ENCODE data around the gene JARID2.

JARID2 gene

DNA sequence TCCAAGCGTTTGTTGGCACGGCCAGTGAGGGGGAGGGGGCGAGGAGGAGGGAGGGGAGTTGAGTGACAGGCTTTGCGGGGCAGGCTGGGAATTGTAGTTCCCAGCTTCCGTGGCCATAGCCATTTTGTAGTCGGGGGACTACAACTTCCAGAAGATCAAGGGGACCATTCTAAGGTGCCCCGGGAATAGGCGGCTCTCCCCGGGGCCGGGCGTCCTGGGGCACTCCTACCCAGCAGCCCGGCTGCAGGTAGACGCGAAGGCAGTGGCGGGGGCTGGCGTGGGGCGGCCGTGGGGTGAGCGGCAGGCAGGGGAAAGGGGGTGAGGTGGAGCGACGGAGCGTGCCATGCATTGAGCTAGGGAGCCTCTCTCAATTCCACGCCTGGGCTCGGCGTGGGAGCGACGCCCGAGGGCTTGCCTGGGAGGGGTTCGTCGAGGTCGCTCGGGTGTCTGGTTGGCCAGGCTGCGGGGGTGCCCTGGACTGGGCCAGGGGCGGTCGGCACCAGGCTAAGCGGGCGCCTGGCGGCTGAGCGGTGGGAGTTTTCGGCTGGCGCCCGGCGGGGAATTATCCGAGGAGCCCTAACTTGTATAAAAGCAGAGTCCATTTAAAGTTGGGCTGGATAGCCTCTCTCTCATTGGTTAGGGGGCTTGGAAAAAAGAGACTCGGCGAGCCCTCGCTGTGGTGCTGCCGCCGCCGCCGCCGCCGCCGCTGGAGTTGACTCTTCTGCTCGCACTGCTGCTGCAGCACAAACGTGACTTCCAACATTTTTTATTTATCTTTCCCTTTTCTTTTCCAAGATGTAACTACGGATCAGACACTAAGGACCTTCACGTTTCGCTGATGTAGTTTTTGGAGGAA, at the start of gene JARID2:
Gene JARID2, plus strand, starts transcription at position 709 of the 856 bp plus-strand sequence. CDS start 471 bp downstream, outside the sequence.
- peak; percentile 65 for FAIRE-seq
- DNase-seq (ENCODE audit: low spot score): peak; percentile 85

DNA sequence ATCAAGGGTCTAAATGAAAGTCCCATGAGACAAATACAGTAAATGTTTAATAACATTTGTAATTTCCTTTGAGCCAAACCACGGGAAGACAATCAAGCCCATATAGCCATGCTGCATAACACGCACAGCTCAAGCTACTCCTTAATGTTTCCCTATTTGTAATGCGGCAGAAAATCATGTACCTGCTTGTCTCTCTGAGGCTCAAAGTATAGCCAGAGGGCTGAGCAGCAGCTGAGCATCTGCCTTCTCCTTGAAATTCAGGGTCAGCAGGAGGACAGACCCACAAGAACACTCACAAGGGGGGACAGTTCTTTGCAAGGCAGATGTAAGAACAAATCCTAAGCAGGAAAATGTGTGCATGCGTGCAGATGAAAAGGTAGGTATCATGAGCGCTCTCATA, 45.8 kb upstream of the JARID2 start:
- FAIRE-seq (no peak), DNase-seq (ENCODE audit: low spot score) (no peak)

DNA sequence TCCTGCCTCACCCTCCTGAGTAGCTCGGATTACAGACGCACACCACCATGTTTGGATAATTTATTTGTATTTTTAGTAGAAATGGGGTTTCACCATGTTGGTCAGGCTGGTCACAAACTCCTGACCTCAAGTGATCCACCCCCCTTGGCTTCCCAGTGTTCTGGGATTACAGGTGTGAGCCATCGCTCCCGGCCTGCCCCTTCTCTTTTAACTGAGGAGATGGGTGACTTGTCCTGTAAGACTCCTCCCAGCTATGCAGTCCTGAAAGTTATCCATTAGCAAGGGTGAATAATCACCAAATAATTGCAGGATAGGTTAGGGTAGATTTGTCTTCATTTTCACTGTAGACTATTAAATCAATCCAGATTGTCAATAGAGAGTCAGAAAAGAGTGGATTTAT, 40.5 kb upstream of the JARID2 start:
- FAIRE-seq (no peak), DNase-seq (ENCODE audit: low spot score) (peak; percentile 59)

DNA sequence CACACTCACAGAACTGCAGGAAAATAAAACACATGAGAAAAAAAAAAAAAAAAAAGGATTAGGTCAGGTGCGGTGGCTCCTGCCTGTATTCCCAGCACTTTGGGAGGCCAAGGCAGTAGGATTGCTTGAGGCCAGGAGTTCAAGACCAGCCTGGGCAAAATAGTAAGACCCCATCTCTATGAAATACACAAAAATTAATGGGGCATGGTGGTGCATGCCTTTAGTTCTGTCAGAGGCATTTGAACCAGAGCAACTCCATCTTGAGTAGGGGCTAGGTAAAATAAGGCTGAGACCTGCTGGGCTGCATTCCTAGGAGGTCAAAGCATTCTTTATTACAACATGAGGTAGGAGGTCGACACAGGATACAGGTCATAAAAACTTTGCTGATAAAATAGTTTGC, 39.0 kb upstream of the JARID2 start:
- FAIRE-seq (no peak), DNase-seq (ENCODE audit: low spot score) (no peak)

DNA sequence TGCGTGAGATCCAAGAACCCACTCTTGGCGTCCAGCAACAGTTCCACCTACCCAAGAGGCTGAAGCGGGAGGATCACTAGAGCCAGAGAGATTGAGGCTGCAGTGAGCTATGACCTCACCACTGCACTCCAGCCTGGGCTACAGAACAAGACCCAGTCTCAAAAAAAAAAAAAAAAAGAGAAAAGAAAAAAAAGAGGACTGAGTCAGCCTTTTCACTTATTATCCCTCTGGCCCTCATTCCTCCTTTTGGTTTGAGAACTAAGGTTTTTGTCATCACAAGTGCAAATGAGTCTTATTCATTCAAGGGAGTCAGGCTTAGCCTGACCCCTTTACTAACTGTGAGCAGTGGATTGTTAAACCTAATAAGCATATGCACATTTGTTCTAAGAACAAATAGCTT, 37.9 kb upstream of the JARID2 start:
- FAIRE-seq (no peak), DNase-seq (ENCODE audit: low spot score) (no peak)

DNA sequence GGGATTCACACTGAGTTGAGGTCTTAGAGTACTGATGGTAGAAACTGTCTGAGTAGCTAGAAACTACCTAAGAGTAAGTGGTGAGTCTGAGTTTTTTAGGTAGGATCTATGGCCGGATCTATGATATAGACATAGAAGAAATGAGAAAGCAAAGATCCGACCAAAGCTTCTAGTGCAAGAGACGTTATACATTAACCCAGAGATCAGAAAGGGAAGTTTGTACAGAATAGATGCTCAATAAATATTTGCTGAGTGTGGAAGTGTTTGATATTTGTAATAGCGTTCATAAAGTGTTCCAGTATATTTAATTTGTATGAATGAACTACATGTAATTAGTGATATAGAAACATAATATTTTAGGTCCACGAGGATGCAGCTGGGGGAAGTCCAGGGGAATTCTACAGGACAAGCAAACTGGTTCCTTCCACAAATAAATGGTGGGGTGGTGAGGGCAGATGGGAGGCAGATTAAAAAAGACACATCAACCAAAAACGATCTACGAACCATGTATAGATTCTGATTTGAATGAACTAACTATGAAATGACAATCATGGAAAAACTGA, 31.9 kb upstream of the JARID2 start:
- DNase-seq (ENCODE audit: low spot score) (no peak), FAIRE-seq (no peak)

DNA sequence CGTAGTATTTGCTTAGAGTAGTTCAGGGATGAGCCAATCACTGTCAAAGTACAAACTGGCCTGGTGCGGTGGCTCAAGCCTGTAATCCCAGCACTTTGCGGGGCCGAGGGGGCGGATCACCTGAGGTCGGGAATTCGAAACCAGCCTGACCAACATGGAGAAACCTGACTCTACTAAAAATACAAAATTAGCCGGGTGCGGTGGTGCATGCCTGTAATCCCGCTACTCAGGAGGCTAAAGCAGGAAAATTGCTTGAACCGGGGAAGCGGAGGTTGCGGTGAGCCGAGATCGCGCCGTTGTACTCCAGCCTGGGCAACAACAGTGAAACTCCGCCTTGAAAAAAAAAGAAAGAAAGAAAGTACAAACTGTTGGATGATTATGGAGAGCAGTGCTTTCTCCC, 27.5 kb upstream of the JARID2 start:
- FAIRE-seq (no peak), DNase-seq (ENCODE audit: low spot score) (no peak)

DNA sequence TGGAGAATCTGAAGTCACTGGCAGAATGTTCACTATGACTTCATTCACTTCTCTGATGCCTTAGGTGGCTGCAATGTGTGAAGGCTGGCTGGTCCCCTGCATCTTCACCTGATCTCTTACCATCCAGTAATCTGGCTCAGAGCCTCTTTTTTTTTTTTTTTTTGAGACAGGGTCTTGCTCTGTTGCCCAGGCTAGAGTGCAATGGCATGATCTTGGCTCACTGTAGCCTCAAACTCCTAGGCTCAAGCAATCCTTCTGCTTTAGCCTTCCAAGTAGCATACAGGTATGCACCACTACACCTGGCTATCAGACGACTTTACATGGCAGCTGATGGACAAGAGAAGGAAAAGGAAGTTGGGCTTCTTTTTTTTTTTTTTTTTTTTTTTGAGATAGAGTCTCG, 25.8 kb upstream of the JARID2 start:
- no peak for DNase-seq (ENCODE audit: low spot score)
- no peak for FAIRE-seq

DNA sequence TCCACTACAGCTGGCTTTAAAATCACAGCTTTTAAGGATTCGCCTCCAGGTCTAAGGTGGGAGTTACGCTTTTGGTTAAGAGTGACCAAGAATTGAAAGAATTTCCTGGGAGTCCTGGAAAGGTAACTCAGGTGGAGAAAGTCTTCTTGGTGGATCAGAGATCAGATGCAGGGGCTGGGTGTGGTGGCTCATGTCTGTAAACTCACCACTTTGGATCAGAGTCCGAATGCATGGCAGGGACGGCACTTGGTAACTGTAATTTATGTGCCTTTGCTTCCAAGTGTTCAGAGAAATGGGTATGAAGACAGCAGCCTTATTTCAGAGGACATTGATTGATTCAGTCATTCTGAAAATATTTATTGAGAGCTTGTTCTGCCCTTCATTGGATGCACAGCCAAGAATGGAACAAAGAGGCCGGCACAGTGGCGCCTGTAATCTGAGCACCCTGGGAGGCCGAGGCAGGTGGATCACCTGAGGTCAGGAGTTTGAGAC, 18.0 kb upstream of the JARID2 start:
- DNase-seq (ENCODE audit: low spot score) (no peak), FAIRE-seq (no peak)

DNA sequence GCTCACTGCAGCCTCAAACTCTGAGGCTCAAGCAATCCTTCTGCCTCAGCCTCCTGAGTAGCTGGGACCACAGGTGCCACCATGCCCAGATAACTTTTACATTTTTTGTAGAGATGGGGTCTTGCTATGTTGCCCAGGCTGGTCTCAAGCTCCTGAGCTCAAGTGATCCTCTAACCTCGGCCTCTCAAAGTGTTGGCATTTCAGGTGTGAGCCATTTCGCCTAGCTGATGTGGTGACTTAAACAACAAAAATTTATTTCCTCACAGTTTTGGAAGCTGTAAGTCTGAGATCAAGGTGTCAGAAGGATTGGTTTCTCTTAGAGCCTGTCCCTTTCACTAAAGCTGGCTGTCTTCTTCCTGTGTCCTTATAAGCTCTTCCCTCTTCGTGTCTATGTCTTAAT, 15.0 kb upstream of the JARID2 start:
- DNase-seq (ENCODE audit: low spot score): no peak
- FAIRE-seq: no peak

DNA sequence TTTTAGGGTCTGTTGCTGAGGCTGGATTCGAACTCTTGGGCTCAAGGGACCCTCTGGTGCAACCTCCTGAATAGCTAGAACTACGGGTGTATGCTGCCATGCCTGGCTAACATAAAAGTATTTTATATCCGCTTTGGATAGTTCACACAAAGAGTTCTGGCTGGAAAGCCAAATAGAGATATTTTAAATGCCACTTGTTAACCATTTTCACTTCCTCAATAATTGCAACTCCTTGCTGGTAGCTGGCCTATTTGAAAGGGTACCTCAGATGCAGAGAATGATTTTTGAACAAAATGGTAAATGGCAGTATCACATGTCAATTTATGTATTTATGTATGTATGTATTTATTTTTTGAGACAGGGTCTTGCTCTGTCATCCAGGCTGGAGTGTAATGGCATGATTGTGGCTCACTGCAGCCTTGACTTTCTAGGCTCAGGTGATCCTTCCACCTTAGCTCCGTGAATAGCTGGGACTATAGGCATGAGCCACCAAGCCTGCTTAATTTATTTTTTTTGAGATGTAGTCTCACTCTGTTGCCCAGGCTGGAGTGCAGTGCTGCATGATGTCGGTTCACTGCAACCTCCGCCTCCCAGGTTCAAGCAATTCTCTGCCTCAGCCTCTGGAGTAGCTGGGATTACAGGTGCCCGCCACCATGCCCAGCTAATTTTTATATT, 12.9 kb upstream of the JARID2 start:
- no peak for DNase-seq (ENCODE audit: low spot score)
- FAIRE-seq: no peak

DNA sequence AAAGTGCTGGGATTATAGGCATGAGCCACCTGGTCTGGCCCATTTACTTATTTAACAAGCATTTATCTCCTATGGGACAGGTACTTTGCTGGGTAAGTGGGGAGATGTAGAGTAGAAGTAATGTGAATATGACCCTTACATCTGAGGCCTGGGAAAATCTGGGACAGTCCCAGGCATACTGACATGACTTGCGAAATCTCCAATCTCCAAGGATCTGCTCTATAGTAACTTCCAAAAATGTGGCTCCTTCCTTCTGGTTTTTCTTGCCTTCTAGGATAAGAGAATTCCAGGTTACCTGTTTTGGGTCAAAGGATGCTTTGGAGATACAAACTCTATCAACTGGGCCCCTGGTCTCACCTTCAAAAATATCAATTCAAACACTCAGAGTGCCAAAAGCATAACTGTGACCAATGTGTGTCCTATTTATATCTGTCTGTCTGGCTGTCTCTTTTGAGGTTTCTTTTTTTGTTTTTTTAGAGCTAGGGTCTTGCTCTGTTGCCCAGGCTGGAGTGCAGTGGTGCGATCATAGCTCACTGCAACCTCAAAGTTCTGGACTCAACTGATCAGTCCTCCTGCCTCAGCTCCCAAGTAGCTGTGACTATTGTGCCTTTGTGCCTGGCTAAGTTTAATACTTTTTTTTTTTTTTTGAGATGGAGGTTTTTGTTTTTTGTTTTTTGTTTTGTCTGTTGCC, 11.7 kb upstream of the JARID2 start:
- FAIRE-seq: no peak
- no peak for DNase-seq (ENCODE audit: low spot score)

DNA sequence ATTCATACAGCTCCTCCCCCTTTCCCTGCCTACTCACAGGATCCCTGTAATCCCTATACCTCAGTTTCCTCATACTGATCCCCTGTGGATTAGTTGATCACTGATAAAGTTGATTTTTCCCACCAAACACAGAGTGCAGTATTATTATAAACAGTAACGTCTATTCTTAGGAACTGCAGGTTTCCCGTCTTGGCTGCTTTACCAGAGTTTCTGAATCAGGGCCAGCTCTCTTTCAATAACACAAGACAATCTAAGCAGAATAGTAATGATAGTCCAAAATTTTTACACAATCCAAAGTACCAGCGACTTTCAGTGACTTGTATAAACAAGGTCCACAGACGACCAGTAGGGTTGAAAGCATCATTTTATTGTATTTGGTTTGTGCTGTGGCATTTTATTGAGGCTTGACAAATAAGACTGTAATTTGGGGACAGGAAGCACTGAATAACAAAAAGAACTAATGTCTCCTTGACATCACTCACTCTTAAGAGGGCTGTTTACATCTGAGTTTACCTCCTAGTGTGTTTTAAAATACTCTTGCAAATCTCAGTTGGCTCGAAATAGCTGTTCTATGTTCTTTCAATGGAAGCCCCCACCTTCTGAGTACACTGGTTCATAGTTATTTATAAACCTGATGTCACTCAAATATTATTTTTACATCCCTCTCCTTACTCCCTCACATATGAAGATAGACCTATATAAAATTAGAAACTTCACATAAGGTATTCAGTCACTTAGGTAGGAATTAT, 6.1 kb upstream of the JARID2 start:
- DNase-seq (ENCODE audit: low spot score) (no peak), FAIRE-seq (no peak)

DNA sequence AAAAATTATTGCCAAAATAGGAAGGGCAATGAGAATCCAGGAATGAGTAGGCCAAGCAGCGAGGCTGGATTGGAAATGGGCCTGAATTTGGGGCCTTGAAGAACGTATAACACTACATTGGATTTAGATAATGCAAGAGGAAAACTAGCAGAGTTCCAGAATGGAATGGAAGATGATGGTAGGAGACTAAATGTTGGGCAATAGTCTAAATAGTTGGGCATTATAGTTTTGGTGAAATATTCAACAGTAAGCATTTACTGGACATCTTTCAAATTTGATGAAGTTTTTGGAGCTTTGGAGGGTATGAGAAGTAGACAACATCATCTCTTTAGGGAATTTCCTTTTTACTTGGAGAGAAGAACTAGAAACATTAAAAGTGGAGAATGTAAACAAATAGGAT, 3.4 kb upstream of the JARID2 start:
- FAIRE-seq: no peak
- no peak for DNase-seq (ENCODE audit: low spot score)

DNA sequence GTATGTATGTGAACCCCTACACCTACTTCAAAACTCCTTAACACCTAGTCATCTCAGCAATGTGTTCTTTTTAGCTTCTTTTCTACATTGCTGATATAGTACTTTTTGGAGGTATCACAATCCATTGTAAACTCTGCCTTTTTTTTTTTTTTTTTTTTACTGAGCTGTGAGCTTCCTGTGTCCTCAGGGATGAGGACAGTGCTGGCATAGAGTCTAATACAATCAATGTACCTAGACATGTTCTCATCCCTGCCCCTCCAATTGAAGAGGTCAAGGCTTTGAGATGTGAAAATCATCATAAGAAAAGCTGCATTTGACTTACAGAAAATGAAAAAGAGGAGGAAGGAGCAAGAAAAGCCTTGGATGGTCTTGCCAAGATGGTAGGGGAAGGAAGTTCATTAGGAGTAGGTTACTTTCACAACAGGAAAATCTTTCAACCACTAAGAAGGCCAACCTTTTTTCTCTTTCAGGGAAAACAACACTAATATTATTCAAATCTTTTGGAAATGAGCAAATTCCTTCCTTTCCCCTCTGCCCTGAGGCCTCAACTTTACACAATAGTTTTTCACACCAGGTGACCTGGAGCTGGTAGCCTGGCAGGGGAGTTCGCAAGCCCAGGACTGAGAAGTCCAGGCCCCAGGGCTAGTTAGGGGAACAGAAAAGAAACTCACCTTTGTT, 2.8 kb upstream of the JARID2 start:
- DNase-seq (ENCODE audit: low spot score): no peak
- FAIRE-seq: no peak

DNA sequence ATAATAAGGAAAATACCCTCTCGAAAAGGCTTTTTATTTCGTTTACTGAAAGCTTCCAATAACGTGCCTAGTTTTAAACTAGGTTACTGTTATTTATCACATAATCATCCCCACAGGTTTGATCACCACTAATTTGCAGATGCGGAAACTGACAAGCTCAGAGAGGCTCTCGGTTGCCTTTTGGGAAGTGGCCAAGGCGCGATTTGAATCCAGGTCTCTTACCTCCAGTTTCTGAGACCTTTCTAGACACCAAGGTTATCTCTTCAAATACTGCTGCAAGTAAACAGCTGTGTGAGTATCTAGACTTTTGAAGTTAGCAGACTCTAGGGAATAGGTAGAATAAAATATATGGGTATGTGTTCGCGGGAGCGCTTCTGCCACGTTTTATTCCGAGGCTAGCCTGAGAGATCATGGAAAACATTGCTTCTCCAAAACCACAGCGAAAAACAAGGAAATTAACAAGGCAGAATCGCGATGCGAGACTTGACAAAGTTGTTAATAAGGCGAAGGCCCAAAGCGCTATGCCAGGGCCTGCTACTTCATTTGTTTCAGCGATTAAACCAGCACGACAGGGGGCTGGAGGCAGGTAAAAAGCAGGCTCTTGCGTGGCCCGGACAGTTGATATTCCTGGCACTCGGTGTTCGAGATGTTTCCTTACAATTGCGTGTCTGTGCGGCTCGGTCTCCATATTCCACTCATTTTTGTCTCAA, 1.8 kb upstream of the JARID2 start:
- FAIRE-seq (no peak), DNase-seq (ENCODE audit: low spot score) (no peak)

DNA sequence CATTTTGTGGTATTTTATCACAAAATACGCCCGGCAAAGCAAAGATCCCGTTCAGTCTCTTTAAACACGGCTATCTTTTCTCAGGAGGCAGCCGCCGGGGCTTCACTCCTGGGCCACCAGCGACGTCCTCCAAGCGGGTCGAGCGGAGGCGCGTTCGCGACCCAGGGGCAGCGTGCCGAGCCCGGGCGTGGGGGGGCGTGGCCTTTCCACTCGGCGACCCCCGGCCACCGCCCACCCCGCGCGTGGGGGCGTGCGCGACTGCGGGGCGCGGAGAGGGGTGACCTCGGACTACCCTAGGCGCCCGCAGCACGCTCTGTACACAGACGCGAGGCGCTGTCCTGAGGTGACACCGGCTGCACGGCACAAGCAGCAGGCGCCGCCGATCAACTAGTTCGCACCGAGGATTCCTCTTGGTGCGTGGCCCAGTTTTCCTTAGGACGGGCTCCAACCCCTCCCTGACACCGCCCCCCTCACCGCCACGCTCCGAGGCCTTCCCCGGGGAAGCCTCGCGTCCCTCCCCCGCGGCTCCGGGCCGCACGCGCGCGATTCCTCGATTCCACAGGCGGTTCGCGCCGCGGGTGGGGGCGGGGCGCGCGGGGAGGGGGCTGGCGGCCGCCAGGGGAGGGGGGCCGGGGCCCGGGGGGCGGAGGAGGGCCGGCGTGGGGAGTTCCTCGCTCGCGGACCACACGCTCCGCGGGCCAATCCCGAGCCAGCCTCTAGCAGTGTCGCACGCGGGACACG, 1.1 kb upstream of the JARID2 start:
- FAIRE-seq (no peak), DNase-seq (ENCODE audit: low spot score) (peak; percentile 30)

DNA sequence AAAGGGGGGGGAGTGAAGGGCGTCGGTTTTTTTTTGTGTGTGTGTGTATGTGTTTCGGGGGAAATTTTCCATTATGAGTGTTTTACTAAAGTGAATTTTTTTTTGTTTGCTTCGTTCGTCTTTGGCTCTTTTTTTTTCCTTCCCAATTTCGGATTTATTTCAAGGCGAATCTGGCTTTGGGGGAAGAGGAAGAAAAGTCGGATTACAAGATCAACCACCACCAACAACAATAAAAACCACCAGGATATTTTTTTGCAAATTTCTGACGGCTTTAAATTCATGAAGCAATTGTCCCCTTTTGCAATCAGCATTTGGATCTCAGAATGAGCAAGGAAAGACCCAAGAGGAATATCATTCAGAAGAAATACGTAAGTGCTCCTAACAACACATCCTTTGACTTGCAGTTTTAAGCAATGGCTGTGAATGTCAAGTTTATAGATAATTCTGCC, 372 bp downstream of the JARID2 start:
- DNase-seq (ENCODE audit: low spot score) (no peak), FAIRE-seq (no peak)

Measured in RCC 7860 (cell line).